Neuron (in vitro differentiated cells): ENCODE results near the gene ACSS1.

ENCODE experiments used
- H2AFZ ChIP-seq: one replicate; pipeline ENCODE4 v1.6.1; 2013; ENCODE audit warnings: low read depth, mild to moderate bottlenecking, inconsistent platforms, low read length, moderate library complexity
- H3K27me3 ChIP-seq: one replicate; pipeline ENCODE4 v1.6.1; 2013; ENCODE audit warnings: low read length; ENCODE audit not compliant: insufficient read depth
- H3K36me3 ChIP-seq: one replicate; pipeline ENCODE4 v1.6.1; 2013; ENCODE audit warnings: low read length; ENCODE audit not compliant: insufficient read depth
- H3K4me1 ChIP-seq: one replicate; pipeline ENCODE4 v1.6.1; 2013; ENCODE audit warnings: low read length; ENCODE audit not compliant: insufficient read depth
- H3K4me3 ChIP-seq: 2 replicates; pipeline ENCODE4 v1.5.1; 2013; ENCODE audit warnings: mild to moderate bottlenecking, low read length, moderate library complexity
- H3K9me3 ChIP-seq: one replicate; pipeline ENCODE4 v1.6.1; 2013; ENCODE audit warnings: low read length

ACSS1 gene

GRCh38 chr20:25051386-25052155 lies 6.4 kb downstream of the ACSS1 start:
- Histone ChIP-seq H3K4me1 (peaks cover 13% of the 10 kb centered on the region), H2AFZ (no peak overlapping the region), H3K4me3 (no peak overlapping the region), H3K27me3 (peaks cover 41% of the 10 kb centered on the region), H3K9me3 (peaks cover 2% of the 10 kb centered on the region), H3K36me3 (no peaks in the 10 kb centered on the region)

GRCh38 chr20:25050501-25051350 lies 7.2 kb downstream of the ACSS1 start:
- Histone ChIP-seq H3K27me3 (peaks cover 36% of the 10 kb centered on the region), H2AFZ (no peak overlapping the region), H3K9me3 (peaks cover 2% of the 10 kb centered on the region), H3K4me1 (peaks cover 13% of the 10 kb centered on the region), H3K36me3 (no peaks in the 10 kb centered on the region), H3K4me3 (no peak overlapping the region)

- Histone ChIP-seq H2AFZ (no peak overlapping the region), H3K4me1 (peaks cover 13% of the 10 kb centered on the region), H3K36me3 (no peaks in the 10 kb centered on the region), H3K4me3 (no peak overlapping the region), H3K27me3 (peaks cover 37% of the 10 kb centered on the region), H3K9me3 (peaks cover 2% of the 10 kb centered on the region)
Measured at GRCh38 chr20:25050082-25050481, 7.9 kb downstream of the ACSS1 start.

GRCh38 chr20:25049261-25050060 lies 8.5 kb downstream of the ACSS1 start:
- H3K27me3 ChIP-seq, result peaks cover 31% of the 10 kb centered on the region
- H3K4me1 ChIP-seq, result peaks cover 11% of the 10 kb centered on the region

GRCh38 chr20:25048519-25048952 lies 9.4 kb downstream of the ACSS1 start:
- Histone ChIP-seq H3K4me3 (no peak overlapping the region), H3K4me1 (peaks cover 2% of the 10 kb centered on the region), H2AFZ (no peak overlapping the region), H3K9me3 (peaks cover 2% of the 10 kb centered on the region), H3K27me3 (peaks cover 30% of the 10 kb centered on the region), H3K36me3 (no peaks in the 10 kb centered on the region)

More at GRCh38 chr20:25049261-25050060, 8.5 kb downstream of the ACSS1 start:
- Histone ChIP-seq H3K4me3 (no peak overlapping the region), H3K36me3 (no peaks in the 10 kb centered on the region), H3K9me3 (peaks cover 2% of the 10 kb centered on the region), H2AFZ (no peak overlapping the region)

GRCh38 chr20:25047766-25048165 lies 10.2 kb downstream of the ACSS1 start:
- no peaks in the 10 kb centered on the region for H3K4me1 ChIP-seq
- H3K9me3 ChIP-seq, result peaks cover 2% of the 10 kb centered on the region
- H3K4me3 ChIP-seq, result no peak overlapping the region
- no peaks in the 10 kb centered on the region for H3K36me3 ChIP-seq
- peaks cover 30% of the 10 kb centered on the region for H3K27me3 ChIP-seq
- no peak overlapping the region for H2AFZ ChIP-seq

- peaks cover 2% of the 10 kb centered on the region for H3K9me3 ChIP-seq
- no peaks in the 10 kb centered on the region for H3K4me1 ChIP-seq
- H3K36me3 ChIP-seq, result no peaks in the 10 kb centered on the region
- H3K27me3 ChIP-seq, result peaks cover 30% of the 10 kb centered on the region
- H3K4me3 ChIP-seq, result no peak overlapping the region
- no peak overlapping the region for H2AFZ ChIP-seq
Measured at GRCh38 chr20:25046736-25047666, 10.9 kb downstream of the ACSS1 start.

- Histone ChIP-seq H3K9me3 (peaks cover 2% of the 10 kb centered on the region), H3K4me1 (no peaks in the 10 kb centered on the region), H3K36me3 (no peaks in the 10 kb centered on the region), H2AFZ (no peak overlapping the region), H3K27me3 (peaks cover 24% of the 10 kb centered on the region), H3K4me3 (no peak overlapping the region)
Measured at GRCh38 chr20:25046181-25046641, 11.7 kb downstream of the ACSS1 start.

GRCh38 chr20:25045343-25045712 lies 12.6 kb downstream of the ACSS1 start:
- Histone ChIP-seq H2AFZ (no peak overlapping the region), H3K27me3 (peaks cover 15% of the 10 kb centered on the region), H3K9me3 (peaks cover 2% of the 10 kb centered on the region), H3K4me1 (no peaks in the 10 kb centered on the region), H3K4me3 (no peak overlapping the region), H3K36me3 (no peaks in the 10 kb centered on the region)

- no peak overlapping the region for H2AFZ ChIP-seq
- H3K36me3 ChIP-seq, result no peaks in the 10 kb centered on the region
- H3K9me3 ChIP-seq, result peaks cover 2% of the 10 kb centered on the region
- peaks cover under 1% of the 10 kb centered on the region for H3K4me1 ChIP-seq
- peaks cover 15% of the 10 kb centered on the region for H3K27me3 ChIP-seq
- no peak overlapping the region for H3K4me3 ChIP-seq
Measured at GRCh38 chr20:25044660-25045342, 13.1 kb downstream of the ACSS1 start.

- H3K36me3 ChIP-seq, result no peaks in the 10 kb centered on the region
- peaks cover 6% of the 10 kb centered on the region for H3K4me1 ChIP-seq
- H3K4me3 ChIP-seq, result no peak overlapping the region
- no peak overlapping the region for H2AFZ ChIP-seq
- peaks cover 14% of the 10 kb centered on the region for H3K27me3 ChIP-seq
- peaks cover 2% of the 10 kb centered on the region for H3K9me3 ChIP-seq
Measured at GRCh38 chr20:25044261-25044560, 13.7 kb downstream of the ACSS1 start.
